ENCODE measurements around the gene STX19.

DNA sequence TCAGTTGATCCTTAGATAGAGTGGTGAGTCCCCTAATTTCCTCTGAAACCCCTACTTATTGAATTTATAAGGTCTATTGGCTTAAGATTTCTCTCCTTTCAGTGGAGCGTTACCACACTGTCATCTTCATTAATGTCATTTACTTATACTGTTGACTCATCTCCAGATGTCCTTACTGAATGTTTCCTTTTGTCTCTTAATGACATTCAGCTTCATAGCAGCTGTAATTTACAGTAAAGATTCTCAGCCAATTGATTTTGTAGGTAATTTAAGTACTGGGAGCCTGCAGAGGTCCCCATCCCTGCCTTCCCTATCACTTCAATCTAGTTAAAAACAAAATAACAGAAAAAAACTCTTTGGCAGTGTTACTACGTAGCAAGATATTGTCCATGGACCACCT, 18.8 kb downstream of the STX19 start:
- TF ChIP-seq POLR2AphosphoS5 (IDR thresholded peaks at IDR 0.05; ENCODE audit: low read depth), result no peak
- TF ChIP-seq CTCF (conservative IDR thresholded peaks at IDR 0.05; ENCODE audit: low read depth in 2 of 2), result no peak
